Body of pancreas (tissue), 4 donors: Measurements from ENCODE around the gene G6PC1.

Source experiments
- POLR2A ChIP-seq, 3 donors: fragments of 450-650 bp; IDR thresholded peaks; one replicate each; pipeline ENCODE4 v1.6.1; 2016; ENCODE audit warnings: antibody characterized with exemption in 3 of 3, mild to moderate bottlenecking in 2 of 3
- TF ChIP-seq, protein P1 (sequence below), 7 experiments: fragments of 450-650 bp in 4 of 7; fragments of 200-600 bp in 3 of 7; sonication (generic) in 3 of 7; IDR thresholded peaks; one replicate each; pipeline ENCODE4 v1.5.1; 2016 to 2019; ENCODE audit warnings: antibody characterized with exemption in 7 of 7

DNA sequence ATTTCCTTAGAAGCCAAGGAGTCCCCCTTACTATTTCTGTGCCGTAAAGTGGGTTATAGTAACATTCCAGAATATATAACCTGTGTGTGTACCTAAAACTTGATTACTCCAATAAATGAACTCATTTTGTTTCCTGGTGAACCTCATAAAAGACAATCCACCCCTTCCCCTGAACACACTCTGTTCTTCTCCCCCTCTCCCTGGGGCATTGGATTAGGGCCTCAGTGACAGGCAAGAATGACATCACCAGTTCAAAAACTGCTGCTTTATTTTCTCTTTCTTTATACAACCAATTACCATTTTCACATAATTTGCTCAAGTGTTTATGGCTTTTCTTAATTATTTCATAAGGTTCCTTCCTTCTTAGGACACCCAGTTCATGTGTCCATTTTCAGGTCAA is 46.2 kb downstream of the G6PC1 start:
- TF ChIP-seq, protein P1, sequence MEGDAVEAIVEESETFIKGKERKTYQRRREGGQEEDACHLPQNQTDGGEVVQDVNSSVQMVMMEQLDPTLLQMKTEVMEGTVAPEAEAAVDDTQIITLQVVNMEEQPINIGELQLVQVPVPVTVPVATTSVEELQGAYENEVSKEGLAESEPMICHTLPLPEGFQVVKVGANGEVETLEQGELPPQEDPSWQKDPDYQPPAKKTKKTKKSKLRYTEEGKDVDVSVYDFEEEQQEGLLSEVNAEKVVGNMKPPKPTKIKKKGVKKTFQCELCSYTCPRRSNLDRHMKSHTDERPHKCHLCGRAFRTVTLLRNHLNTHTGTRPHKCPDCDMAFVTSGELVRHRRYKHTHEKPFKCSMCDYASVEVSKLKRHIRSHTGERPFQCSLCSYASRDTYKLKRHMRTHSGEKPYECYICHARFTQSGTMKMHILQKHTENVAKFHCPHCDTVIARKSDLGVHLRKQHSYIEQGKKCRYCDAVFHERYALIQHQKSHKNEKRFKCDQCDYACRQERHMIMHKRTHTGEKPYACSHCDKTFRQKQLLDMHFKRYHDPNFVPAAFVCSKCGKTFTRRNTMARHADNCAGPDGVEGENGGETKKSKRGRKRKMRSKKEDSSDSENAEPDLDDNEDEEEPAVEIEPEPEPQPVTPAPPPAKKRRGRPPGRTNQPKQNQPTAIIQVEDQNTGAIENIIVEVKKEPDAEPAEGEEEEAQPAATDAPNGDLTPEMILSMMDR (IDR thresholded peaks at IDR 0.05) = no peak
- TF ChIP-seq POLR2A (IDR thresholded peaks at IDR 0.05) = no peak
